ENCODE results near the gene IGF2BP1.

The IGF2BP1 gene

DNA sequence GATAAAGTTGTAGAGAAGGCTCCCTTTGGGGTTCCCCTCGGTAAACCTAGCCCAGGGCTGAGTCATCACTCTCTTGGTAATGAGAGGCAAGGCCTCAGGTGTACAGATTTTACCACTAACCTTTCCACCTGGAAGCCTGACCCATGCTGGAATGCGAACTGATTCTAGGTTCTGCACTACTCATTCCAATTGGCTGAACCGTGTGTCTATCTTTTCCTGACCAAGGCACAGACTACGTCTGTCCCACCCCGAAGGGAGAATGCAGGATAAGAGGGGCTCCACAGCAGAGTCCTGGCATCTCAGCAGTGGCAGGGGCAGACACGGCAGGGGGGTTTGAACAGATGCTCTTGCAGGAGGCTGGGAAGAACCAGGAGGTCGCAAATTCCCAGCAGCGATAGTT is 70.0 kb downstream of the IGF2BP1 start:
- Histone ChIP-seq H3K27ac (no peak overlapping the region), H3K4me3 (ENCODE audit: low read depth in 1 of 2, low read length in 1 of 2) (no peak overlapping the region), H3K36me3 (no peaks in the 10 kb centered on the region), H3K27me3 (peaks cover 4% of the 10 kb centered on the region), H3K4me1 (ENCODE audit: control insufficient read depth in 1 of 2, insufficient read depth in 1 of 2, low read depth in 1 of 2, low read length in 1 of 2) (no peaks in the 10 kb centered on the region), H3K9me3 (no peaks in the 10 kb centered on the region)
- TF ChIP-seq, protein P1, sequence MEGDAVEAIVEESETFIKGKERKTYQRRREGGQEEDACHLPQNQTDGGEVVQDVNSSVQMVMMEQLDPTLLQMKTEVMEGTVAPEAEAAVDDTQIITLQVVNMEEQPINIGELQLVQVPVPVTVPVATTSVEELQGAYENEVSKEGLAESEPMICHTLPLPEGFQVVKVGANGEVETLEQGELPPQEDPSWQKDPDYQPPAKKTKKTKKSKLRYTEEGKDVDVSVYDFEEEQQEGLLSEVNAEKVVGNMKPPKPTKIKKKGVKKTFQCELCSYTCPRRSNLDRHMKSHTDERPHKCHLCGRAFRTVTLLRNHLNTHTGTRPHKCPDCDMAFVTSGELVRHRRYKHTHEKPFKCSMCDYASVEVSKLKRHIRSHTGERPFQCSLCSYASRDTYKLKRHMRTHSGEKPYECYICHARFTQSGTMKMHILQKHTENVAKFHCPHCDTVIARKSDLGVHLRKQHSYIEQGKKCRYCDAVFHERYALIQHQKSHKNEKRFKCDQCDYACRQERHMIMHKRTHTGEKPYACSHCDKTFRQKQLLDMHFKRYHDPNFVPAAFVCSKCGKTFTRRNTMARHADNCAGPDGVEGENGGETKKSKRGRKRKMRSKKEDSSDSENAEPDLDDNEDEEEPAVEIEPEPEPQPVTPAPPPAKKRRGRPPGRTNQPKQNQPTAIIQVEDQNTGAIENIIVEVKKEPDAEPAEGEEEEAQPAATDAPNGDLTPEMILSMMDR (IDR thresholded peaks at IDR 0.05): no peak

DNA sequence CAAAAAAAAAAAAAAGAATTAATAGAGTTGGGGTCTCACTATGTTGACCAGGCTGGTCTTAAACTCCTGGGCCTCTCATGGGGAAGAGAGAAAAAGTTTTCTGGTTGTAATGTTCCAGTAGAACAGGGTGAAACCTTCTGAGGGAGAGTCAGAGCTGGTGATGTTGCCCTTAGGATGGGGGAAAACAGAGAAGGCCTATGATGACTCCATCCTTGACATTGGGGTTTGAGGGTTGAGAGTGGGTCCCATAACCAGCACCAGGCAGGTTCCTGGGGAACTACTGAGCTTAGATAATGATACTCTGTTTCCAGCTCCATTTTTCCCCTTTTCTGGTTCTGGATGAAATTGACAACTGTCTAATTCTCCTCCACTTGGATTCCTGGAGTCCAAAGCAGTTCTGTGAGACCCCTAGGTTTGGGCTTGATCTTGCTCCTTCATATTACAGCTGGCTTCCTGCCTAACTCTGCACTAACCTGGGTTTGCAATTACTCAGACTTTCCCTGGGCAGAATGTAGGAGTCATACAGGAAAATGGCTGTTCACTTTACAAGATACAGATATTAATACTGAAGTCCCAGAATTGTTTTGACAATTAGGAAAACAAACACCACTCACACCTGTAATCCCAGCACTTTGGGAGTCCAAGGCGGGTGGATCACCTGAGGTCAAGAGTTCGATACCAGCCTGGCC is 72.5 kb downstream of the IGF2BP1 start:
- Histone ChIP-seq H3K4me3 (ENCODE audit: low read depth in 1 of 2, low read length in 1 of 2) (no peak overlapping the region), H3K4me1 (ENCODE audit: control insufficient read depth in 1 of 2, insufficient read depth in 1 of 2, low read depth in 1 of 2, low read length in 1 of 2) (no peaks in the 10 kb centered on the region), H3K36me3 (no peaks in the 10 kb centered on the region), H3K9me3 (no peaks in the 10 kb centered on the region), H3K27me3 (peaks cover 15% of the 10 kb centered on the region), H3K27ac (no peak overlapping the region)
- TF ChIP-seq, protein P1 (IDR thresholded peaks at IDR 0.05): no peak

DNA sequence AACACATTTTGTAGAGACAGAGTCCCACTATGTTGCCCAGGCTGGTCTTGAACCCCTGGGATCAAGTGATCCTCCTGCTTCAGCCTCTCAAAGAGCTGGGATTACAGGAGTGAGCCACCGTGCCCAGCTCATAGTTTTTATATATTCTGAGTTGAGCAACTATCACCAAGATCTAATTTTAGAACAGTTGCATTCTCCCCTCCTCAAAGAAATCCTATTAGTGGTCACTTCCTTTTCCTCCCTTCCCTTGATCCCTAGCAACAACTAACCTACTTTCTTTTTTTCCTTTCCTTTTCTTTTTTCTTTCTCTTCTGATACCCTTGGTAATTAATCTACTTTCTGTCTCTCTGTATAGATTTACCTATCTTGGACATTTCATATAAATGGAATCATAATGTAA is 73.9 kb downstream of the IGF2BP1 start:
- TF ChIP-seq, protein P1 (IDR thresholded peaks at IDR 0.05): no peak
- H3K4me3 ChIP-seq (ENCODE audit: low read depth in 1 of 2, low read length in 1 of 2): no peak overlapping the region
- H3K9me3 ChIP-seq: no peaks in the 10 kb centered on the region
- no peaks in the 10 kb centered on the region for H3K36me3 ChIP-seq
- no peak overlapping the region for H3K27ac ChIP-seq
- H3K4me1 ChIP-seq (ENCODE audit: control insufficient read depth in 1 of 2, insufficient read depth in 1 of 2, low read depth in 1 of 2, low read length in 1 of 2): no peaks in the 10 kb centered on the region
- H3K27me3 ChIP-seq: peaks cover 25% of the 10 kb centered on the region

DNA sequence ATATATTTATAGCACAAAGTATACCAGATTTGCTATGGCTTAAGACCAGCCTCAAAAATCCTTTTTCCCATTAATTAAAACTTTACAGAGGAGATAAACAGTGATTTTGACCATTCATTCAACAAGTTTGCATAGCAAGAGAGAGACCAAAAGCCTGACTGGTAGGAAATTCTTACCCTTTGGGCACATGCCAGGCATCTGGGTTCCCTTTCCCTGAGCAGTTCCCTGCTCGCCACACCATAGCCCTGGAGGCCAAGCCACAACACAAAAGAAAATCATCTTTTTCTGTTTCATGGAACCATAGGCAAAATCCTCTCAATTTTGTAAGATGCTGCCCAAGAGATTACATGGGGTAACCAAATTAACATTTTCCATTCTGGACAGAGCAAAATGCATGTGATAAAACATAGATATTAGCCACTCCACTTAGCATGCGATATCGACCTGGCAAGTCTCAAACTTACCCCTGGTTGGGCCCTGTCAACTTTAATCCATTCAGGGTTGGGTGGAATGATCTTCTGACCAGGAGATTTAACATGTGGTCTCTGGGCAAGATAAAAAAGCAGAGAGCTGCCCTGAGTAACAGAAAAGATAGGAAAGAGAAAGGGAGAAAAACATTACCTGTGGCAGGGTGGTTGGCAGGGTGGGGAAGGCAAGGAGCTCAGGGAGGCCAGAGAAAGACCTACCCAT is 77.8 kb downstream of the IGF2BP1 start:
- no peak overlapping the region for H3K27ac ChIP-seq
- H3K4me1 ChIP-seq (ENCODE audit: control insufficient read depth in 1 of 2, insufficient read depth in 1 of 2, low read depth in 1 of 2, low read length in 1 of 2): no peaks in the 10 kb centered on the region
- H3K9me3 ChIP-seq: no peaks in the 10 kb centered on the region
- H3K27me3 ChIP-seq: peaks cover 58% of the 10 kb centered on the region
- TF ChIP-seq, protein P1 (IDR thresholded peaks at IDR 0.05): no peak
- no peak overlapping the region for H3K4me3 ChIP-seq (ENCODE audit: low read depth in 1 of 2, low read length in 1 of 2)
- H3K36me3 ChIP-seq: no peaks in the 10 kb centered on the region

DNA sequence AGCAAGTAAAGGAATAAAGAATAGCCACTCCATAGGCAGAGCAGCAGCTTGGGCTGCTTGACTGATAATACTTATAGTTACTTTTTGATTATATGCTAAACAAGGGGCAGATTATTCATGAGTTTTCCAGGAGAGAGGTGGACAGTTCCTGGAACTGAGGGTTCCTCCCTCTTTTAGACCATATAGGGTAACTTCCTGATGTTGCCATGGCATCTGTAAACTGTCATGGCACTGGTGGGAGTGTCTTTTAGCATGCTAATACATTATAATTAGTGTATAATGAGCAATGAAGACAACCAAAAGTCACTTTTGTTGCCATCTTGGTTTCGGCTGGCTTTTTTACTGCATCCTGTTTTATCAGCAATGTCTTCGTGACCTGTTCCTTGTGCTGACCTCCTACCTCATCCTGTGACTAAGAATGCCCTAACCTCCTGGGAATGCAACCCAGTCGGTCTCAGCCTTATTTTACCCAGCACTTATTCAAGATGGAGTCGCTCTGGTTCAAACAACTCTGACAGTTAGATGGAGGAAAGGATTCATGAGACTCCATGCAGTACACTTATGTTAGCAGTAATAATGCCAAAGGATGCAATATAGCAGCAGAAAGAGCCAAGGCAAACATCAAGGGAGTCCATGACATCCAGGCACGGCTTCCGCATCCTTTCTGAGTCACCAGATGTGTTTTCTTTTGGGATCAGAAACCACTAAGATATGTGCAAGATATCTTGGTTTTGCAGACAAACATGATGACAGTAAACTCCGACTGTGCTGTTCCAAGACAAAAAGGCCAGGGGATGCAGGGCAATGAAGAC is 79.6 kb downstream of the IGF2BP1 start:
- no peak overlapping the region for H3K27ac ChIP-seq
- no peaks in the 10 kb centered on the region for H3K9me3 ChIP-seq
- TF ChIP-seq, protein P1 (IDR thresholded peaks at IDR 0.05): no peak
- no peak overlapping the region for H3K4me3 ChIP-seq (ENCODE audit: low read depth in 1 of 2, low read length in 1 of 2)
- no peaks in the 10 kb centered on the region for H3K4me1 ChIP-seq (ENCODE audit: control insufficient read depth in 1 of 2, insufficient read depth in 1 of 2, low read depth in 1 of 2, low read length in 1 of 2)
- H3K36me3 ChIP-seq: no peaks in the 10 kb centered on the region
- H3K27me3 ChIP-seq: peaks cover 59% of the 10 kb centered on the region
